ENCODE results near the gene SLC16A1. TPM values are rescaled to one million over a fixed set of nuclear protein-coding genes. Genes with fewer than 3 reads are reported as not detected.
"Not testable (repeated sequence)": the region's sequence is repeated elsewhere in the genome, so short reads cannot be mapped to it uniquely, and the experiment has no call there.

The SLC16A1 gene
- total and polyA plus RNA-seq, 2 experiments from 2014 or later: 97.5 to 178 TPM

- Histone ChIP-seq H3K4me2 (ENCODE audit: unreplicated experiment) (no peak overlapping the region), H2AFZ (no peak overlapping the region), H3K9me3 (ENCODE audit: low read depth) (no peaks in the 10 kb centered on the region), H3F3A (ENCODE audit: insufficient read depth) (peaks cover 20% of the 10 kb centered on the region), H3K9me2 (ENCODE audit: insufficient read depth) (no peaks in the 10 kb centered on the region), H4K20me1 (ENCODE audit: insufficient read depth) (no peaks in the 10 kb centered on the region), H3K4me3 (no peak overlapping the region), H3K27ac (peak overlapping the region; percentile 78), H3K36me3 (ENCODE audit: low read depth) (peaks cover 1% of the 10 kb centered on the region; the same call in 1 of the 2 replicates), H3K9ac (peak overlapping the region; percentile 60), H3K79me2 (ENCODE audit: insufficient read depth) (no peaks in the 10 kb centered on the region; the same call in 1 of the 2 replicates), H3K4me1 (ENCODE audit: insufficient read depth) (peaks cover 24% of the 10 kb centered on the region), H3K27me3 (replicated peaks; ENCODE audit: insufficient read depth) (no peaks in the 10 kb centered on the region)
- WGBS, 2 experiments (ENCODE audit: low coverage in 1 of 2, low lambda C conversion rate in 2 of 2, missing lambda C conversion rate in 2 of 2): 25 to 26% methylated on average over 7 of the region's 7 CpGs
- in situ Hi-C loops (cut with MboI): no loop called here
- peak; percentile 87 for DNase-seq
- TF ChIP-seq EZH2phosphoT487 (IDR thresholded peaks at IDR 0.05; ENCODE audit: insufficient read depth, low read depth) (no peak), EZH2 (IDR thresholded peaks at IDR 0.05; ENCODE audit: insufficient read depth, poor library complexity, severe bottlenecking) (no peak)
Measured at GRCh38 chr1:112998592-112999235, 42.7 kb upstream of the SLC16A1 start.

GRCh38 chr1:112997781-112998180 lies 41.8 kb upstream of the SLC16A1 start:
- WGBS, 2 experiments (ENCODE audit: low coverage in 1 of 2, low lambda C conversion rate in 2 of 2, missing lambda C conversion rate in 2 of 2): 45 to 54% methylated on average over 2 of the region's 2 CpGs
- Histone ChIP-seq H3K4me3 (no peak overlapping the region), H3K9ac (no peak overlapping the region), H3K4me1 (ENCODE audit: insufficient read depth) (peaks cover 24% of the 10 kb centered on the region), H4K20me1 (ENCODE audit: insufficient read depth) (no peaks in the 10 kb centered on the region), H3K9me3 (ENCODE audit: low read depth) (no peaks in the 10 kb centered on the region), H3K36me3 (ENCODE audit: low read depth) (no peaks in the 10 kb centered on the region; the same call in 1 of the 2 replicates), H3K4me2 (ENCODE audit: unreplicated experiment) (no peak overlapping the region), H3K27me3 (replicated peaks; ENCODE audit: insufficient read depth) (no peaks in the 10 kb centered on the region), H3F3A (ENCODE audit: insufficient read depth) (peaks cover 20% of the 10 kb centered on the region), H3K27ac (no peak overlapping the region), H3K79me2 (ENCODE audit: insufficient read depth) (no peaks in the 10 kb centered on the region; the same call in 1 of the 2 replicates), H3K9me2 (ENCODE audit: insufficient read depth) (no peaks in the 10 kb centered on the region), H2AFZ (no peak overlapping the region)
- TF ChIP-seq EZH2phosphoT487 (IDR thresholded peaks at IDR 0.05; ENCODE audit: insufficient read depth, low read depth): no peak
- no peak for TF ChIP-seq EZH2 (IDR thresholded peaks at IDR 0.05; ENCODE audit: insufficient read depth, poor library complexity, severe bottlenecking)
- in situ Hi-C loops (cut with MboI): no loop called here
- peak; percentile 17 for DNase-seq

- H3K9me2 ChIP-seq (ENCODE audit: insufficient read depth): no peaks in the 10 kb centered on the region
- H3K36me3 ChIP-seq (ENCODE audit: low read depth): no peaks in the 10 kb centered on the region
- H3K4me2 ChIP-seq (ENCODE audit: unreplicated experiment): no peak overlapping the region
- WGBS, 2 experiments (ENCODE audit: low coverage in 1 of 2, low lambda C conversion rate in 2 of 2, missing lambda C conversion rate in 2 of 2): 16 to 23% methylated on average over 2 of the region's 2 CpGs
- no peak overlapping the region for H3K4me3 ChIP-seq
- TF ChIP-seq EZH2phosphoT487 (IDR thresholded peaks at IDR 0.05; ENCODE audit: insufficient read depth, low read depth) (no peak), EZH2 (IDR thresholded peaks at IDR 0.05; ENCODE audit: insufficient read depth, poor library complexity, severe bottlenecking) (no peak)
- in situ Hi-C loops (cut with MboI): no loop called here
- no peak overlapping the region for H3K27ac ChIP-seq
- no peaks in the 10 kb centered on the region for H4K20me1 ChIP-seq (ENCODE audit: insufficient read depth)
- no peaks in the 10 kb centered on the region; the same call in 1 of the 2 replicates for H3K79me2 ChIP-seq (ENCODE audit: insufficient read depth)
- H3K4me1 ChIP-seq (ENCODE audit: insufficient read depth): peaks cover 24% of the 10 kb centered on the region
- H3K9ac ChIP-seq: no peak overlapping the region
- H2AFZ ChIP-seq: no peak overlapping the region
- no peaks in the 10 kb centered on the region for H3K9me3 ChIP-seq (ENCODE audit: low read depth)
- H3K27me3 ChIP-seq (replicated peaks; ENCODE audit: insufficient read depth): no peaks in the 10 kb centered on the region
- DNase-seq: peak; percentile 39
- H3F3A ChIP-seq (ENCODE audit: insufficient read depth): peaks cover 20% of the 10 kb centered on the region
Measured at GRCh38 chr1:112995890-112996289, 39.9 kb upstream of the SLC16A1 start.

- in situ Hi-C loops (cut with MboI); H3K4me2 ChIP-seq (ENCODE audit: unreplicated experiment): not testable (repeated sequence)
Measured at GRCh38 chr1:112995021-112995420, 39.0 kb upstream of the SLC16A1 start.

More at GRCh38 chr1:112995021-112995420, 39.0 kb upstream of the SLC16A1 start:
- not testable (repeated sequence) for H3K36me3 ChIP-seq (ENCODE audit: low read depth); H4K20me1 ChIP-seq (ENCODE audit: insufficient read depth); H3K9ac ChIP-seq; H3K79me2 ChIP-seq (ENCODE audit: insufficient read depth); H3K27ac ChIP-seq; H3K9me2 ChIP-seq (ENCODE audit: insufficient read depth); H3K4me3 ChIP-seq; H3K27me3 ChIP-seq (replicated peaks; ENCODE audit: insufficient read depth); DNase-seq; H3K9me3 ChIP-seq (ENCODE audit: low read depth); H2AFZ ChIP-seq
- WGBS, 2 experiments (ENCODE audit: low coverage in 1 of 2, low lambda C conversion rate in 2 of 2, missing lambda C conversion rate in 2 of 2): 93 to 95% methylated on average over 9 of the region's 9 CpGs
- H3K4me1 ChIP-seq (ENCODE audit: insufficient read depth): peaks cover 24% of the 10 kb centered on the region
- H3F3A ChIP-seq (ENCODE audit: insufficient read depth): peaks cover 20% of the 10 kb centered on the region

Data from GM23248 (cell line).